Measurements from ENCODE around the gene ITFG1.

The ITFG1 gene

GRCh38 chr16:47241061-47241460 lies 219.8 kb downstream of the ITFG1 start:
- H3K4me3 ChIP-seq (ENCODE audit: low read depth, low read length), result no peak overlapping the region
- TF ChIP-seq, protein P1, sequence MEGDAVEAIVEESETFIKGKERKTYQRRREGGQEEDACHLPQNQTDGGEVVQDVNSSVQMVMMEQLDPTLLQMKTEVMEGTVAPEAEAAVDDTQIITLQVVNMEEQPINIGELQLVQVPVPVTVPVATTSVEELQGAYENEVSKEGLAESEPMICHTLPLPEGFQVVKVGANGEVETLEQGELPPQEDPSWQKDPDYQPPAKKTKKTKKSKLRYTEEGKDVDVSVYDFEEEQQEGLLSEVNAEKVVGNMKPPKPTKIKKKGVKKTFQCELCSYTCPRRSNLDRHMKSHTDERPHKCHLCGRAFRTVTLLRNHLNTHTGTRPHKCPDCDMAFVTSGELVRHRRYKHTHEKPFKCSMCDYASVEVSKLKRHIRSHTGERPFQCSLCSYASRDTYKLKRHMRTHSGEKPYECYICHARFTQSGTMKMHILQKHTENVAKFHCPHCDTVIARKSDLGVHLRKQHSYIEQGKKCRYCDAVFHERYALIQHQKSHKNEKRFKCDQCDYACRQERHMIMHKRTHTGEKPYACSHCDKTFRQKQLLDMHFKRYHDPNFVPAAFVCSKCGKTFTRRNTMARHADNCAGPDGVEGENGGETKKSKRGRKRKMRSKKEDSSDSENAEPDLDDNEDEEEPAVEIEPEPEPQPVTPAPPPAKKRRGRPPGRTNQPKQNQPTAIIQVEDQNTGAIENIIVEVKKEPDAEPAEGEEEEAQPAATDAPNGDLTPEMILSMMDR (IDR thresholded peaks at IDR 0.05; ENCODE audit: low read depth, low read length, missing control alignments), result no peak
- DNase-seq (ENCODE audit: low read depth), result no peak
- in situ Hi-C loops (cut with HindIII; ENCODE audit: low sequenced_read_pairs), result no loop called here

GRCh38 chr16:47236716-47237115 lies 224.1 kb downstream of the ITFG1 start:
- no peak for DNase-seq (ENCODE audit: low read depth)
- no peak overlapping the region for H3K4me3 ChIP-seq (ENCODE audit: low read depth, low read length)
- TF ChIP-seq, protein P1 (IDR thresholded peaks at IDR 0.05; ENCODE audit: low read depth, low read length, missing control alignments), result no peak
- in situ Hi-C loops (cut with HindIII; ENCODE audit: low sequenced_read_pairs), result no loop called here

DNA sequence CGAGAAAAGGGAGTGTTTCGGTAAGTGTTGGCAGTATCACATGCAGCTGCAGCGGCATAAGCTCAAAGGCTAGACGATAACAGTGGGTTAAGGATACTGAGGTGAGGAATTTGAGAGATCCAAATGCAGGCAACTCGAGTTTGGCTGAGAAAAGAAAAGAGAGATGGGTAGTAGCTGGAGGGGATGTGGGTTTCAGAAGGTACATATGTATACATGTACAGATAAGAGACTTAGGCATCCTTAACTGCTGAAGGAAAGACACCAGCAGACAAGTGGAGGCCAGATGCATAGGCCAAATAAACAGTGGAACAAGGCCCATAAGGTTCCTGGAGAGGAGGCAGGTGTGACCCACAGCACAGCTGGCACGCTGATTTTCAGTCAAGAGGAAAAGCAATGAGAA lies 230.6 kb downstream of the ITFG1 start:
- H3K4me3 ChIP-seq (ENCODE audit: low read depth, low read length), result no peak overlapping the region
- TF ChIP-seq, protein P1 (IDR thresholded peaks at IDR 0.05; ENCODE audit: low read depth, low read length, missing control alignments), result no peak
- in situ Hi-C loops (cut with HindIII; ENCODE audit: low sequenced_read_pairs), result no loop called here
- no peak for DNase-seq (ENCODE audit: low read depth)

DNA sequence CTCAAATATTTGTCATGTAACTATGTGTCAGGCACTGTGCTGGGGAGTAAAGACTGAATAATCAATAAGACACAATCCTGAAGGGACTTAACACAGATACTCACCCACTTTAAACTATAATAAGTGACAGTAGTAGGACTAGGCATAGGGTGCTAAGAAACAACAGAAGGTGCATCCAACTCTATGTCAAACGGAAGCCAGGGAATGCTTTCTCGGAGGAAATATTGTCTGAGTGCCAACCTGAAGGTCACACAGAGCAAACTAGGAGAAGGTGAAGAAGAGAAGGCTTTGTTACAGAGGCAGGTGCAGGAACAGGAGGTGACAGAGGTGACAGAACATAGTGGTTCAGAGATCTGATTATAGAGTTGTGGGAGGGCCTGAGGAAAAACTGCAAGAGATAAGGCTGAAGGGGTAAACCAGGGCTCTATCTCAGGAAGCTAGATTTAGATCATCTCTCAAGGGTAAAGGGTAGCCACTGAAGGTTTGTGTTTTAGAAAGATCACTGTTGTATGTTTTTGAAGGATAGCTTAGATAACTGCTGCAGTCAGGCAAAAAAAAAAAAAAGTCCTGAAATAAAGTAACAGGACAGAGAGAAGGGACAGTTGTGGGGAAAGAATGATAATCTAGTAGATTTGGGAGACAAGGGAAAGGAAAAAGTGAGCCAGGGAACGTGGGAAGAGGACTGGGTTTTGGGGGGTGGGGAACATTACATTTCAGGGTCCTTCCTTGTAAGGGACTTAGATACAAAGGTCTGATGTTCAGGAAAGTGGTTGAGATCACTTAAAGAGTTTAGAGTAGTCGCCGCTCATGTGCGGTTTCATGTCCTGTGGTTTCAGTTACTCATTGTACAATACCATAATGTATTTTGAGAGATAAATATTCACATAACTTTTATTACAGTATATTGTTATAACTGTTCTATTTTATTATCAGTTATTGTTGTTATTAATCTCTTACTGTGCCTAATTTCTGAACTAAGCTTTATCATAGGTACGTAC lies 231.5 kb downstream of the ITFG1 start:
- H3K4me3 ChIP-seq (ENCODE audit: low read depth, low read length), result no peak overlapping the region
- TF ChIP-seq, protein P1 (IDR thresholded peaks at IDR 0.05; ENCODE audit: low read depth, low read length, missing control alignments), result no peak
- in situ Hi-C loops (cut with HindIII; ENCODE audit: low sequenced_read_pairs), result no loop called here
- no peak for DNase-seq (ENCODE audit: low read depth)

DNA sequence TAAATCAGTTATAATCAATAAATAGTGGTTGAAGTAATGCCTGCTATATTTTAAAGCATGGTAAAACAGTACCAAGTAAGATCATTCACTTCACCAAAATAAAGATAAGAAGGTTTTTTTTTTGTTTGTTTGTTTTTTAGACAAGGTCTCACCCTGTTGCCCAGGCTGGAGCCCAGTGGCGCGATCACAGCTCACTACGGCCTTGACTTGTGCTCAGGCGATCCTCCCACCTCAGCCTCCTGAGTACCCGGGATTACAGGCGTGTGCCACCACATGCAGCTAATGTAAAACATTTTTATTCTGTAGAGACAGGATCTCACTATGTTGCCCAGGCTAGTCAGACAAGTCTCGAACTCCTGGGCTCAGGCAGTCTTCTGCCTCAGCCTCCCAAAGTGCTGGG lies 232.6 kb downstream of the ITFG1 start:
- no peak overlapping the region for H3K4me3 ChIP-seq (ENCODE audit: low read depth, low read length)
- TF ChIP-seq, protein P1 (IDR thresholded peaks at IDR 0.05; ENCODE audit: low read depth, low read length, missing control alignments), result no peak
- in situ Hi-C loops (cut with HindIII; ENCODE audit: low sequenced_read_pairs), result no loop called here
- DNase-seq (ENCODE audit: low read depth), result no peak

DNA sequence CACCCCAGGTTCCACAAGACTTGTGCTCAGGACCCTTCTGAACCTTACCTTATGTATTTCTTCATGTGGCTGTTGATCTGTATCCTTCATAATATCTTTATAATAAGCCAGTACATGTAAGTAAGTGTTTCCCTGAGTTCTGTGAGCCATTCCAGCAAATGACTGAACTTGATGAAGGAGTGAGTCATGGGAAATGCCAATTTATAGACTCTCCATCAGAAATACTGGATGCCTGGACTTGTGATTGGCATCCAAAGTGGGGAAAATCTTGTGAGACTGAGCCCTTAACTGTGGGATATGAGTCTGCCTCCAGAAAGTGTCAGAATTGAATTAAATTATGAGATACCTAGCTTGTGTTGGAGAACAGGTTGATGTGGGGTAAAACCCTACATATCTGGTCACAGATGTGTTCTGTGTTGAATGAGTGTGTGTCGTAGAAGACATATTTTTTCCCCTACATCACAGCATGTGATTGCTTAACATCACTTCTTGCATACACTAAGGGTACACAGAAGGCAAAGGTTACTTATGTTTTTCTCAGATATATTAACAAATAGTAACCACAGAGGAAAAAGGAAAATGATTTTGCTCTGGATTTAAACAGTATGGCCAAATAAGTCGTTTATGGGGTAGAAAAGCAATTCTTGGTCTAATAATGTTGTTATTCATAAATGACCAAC lies 247.0 kb downstream of the ITFG1 start:
- DNase-seq (ENCODE audit: low read depth), result no peak
- TF ChIP-seq, protein P1 (IDR thresholded peaks at IDR 0.05; ENCODE audit: low read depth, low read length, missing control alignments), result no peak
- H3K4me3 ChIP-seq (ENCODE audit: low read depth, low read length), result no peak overlapping the region
- in situ Hi-C loops (cut with HindIII; ENCODE audit: low sequenced_read_pairs), result no loop called here

All from astrocyte of the cerebellum (primary cell).